Measurements from ENCODE around the gene SV2C.
A peak's percentile ranks its signal among the peaks of the same experiment; 100 is the strongest.

Gene SV2C

DNA sequence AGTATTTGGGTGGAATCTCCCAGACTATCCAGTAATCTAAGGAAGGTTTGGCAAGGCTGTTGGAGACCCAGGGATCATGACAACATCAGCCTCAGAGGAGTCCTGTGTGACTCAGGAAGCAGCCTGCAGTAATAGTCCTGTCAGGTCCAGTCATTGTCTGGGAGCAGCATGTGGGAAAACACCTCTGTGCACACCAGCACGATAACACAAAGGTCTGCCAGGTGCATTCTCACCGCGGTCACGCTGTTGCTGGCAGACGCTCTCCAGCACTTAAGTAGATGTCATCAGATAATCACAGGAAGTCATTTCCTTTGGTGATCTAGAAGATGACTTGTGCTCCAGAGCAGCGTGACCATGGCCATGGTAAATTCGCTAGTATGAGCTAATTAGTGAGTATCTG is 220.7 kb downstream of the SV2C start:
- Histone ChIP-seq H3K9me3 (no peaks in the 10 kb centered on the region), H3K27ac (no peak overlapping the region), H3K4me3 (no peak overlapping the region), H3K36me3 (no peaks in the 10 kb centered on the region), H3K27me3 (no peaks in the 10 kb centered on the region), H3K4me1 (no peaks in the 10 kb centered on the region)
- DNase-seq, result peak in 1 of 2 donors; percentile 11
- intact Hi-C loops (cut with DNase I; ENCODE audit: low total_unique reads), result no loop called here
- TF ChIP-seq, protein P1, sequence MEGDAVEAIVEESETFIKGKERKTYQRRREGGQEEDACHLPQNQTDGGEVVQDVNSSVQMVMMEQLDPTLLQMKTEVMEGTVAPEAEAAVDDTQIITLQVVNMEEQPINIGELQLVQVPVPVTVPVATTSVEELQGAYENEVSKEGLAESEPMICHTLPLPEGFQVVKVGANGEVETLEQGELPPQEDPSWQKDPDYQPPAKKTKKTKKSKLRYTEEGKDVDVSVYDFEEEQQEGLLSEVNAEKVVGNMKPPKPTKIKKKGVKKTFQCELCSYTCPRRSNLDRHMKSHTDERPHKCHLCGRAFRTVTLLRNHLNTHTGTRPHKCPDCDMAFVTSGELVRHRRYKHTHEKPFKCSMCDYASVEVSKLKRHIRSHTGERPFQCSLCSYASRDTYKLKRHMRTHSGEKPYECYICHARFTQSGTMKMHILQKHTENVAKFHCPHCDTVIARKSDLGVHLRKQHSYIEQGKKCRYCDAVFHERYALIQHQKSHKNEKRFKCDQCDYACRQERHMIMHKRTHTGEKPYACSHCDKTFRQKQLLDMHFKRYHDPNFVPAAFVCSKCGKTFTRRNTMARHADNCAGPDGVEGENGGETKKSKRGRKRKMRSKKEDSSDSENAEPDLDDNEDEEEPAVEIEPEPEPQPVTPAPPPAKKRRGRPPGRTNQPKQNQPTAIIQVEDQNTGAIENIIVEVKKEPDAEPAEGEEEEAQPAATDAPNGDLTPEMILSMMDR (IDR thresholded peaks at IDR 0.05), result no peak

DNA sequence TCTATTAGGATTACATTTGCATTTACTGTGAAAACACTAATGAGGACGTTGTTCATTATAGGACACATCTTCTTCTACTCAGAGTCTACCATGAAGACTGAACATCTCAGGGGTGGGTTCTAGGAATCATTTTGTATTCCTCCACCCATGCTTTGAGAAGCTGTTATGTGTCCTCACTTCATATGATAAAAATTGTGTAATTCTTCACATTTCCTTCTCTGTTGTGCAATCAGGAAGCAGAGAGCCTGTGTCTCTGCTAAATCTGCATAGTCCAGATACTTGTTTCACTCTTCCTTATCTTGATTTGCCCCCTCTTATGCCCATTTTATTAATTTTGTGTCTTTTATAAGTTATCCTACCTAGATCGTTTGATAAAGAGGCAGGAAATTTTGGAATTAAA is 222.1 kb downstream of the SV2C start:
- Histone ChIP-seq H3K4me1 (no peaks in the 10 kb centered on the region), H3K27ac (no peak overlapping the region), H3K9me3 (no peaks in the 10 kb centered on the region), H3K4me3 (no peak overlapping the region), H3K36me3 (no peaks in the 10 kb centered on the region), H3K27me3 (no peaks in the 10 kb centered on the region)
- TF ChIP-seq, protein P1 (IDR thresholded peaks at IDR 0.05), result no peak
- intact Hi-C loops (cut with DNase I; ENCODE audit: low total_unique reads), result no loop called here
- DNase-seq, result no peak

DNA sequence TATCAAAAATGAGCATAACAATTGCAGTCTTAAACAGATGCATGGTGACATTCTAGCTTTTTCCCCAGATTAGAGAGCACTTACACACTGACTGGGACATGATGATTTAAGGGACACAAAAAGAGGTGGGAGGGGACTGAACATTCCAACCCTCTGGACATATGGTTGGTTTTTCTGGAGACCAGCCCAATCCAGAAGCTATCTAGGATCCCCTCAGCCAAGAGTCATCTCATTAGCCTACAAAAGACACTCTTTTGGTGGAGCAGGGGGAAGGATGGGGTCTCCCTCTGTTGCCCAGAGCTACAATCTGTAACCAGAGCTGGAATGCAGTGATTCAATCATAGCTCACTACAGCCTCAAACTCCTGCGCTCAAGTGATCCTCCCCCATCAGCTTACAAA is 222.6 kb downstream of the SV2C start:
- Histone ChIP-seq H3K36me3 (no peaks in the 10 kb centered on the region), H3K4me1 (no peaks in the 10 kb centered on the region), H3K4me3 (no peak overlapping the region), H3K27me3 (no peaks in the 10 kb centered on the region), H3K27ac (no peak overlapping the region), H3K9me3 (no peaks in the 10 kb centered on the region)
- intact Hi-C loops (cut with DNase I; ENCODE audit: low total_unique reads), result no loop called here
- TF ChIP-seq, protein P1 (IDR thresholded peaks at IDR 0.05), result no peak
- no peak for DNase-seq

DNA sequence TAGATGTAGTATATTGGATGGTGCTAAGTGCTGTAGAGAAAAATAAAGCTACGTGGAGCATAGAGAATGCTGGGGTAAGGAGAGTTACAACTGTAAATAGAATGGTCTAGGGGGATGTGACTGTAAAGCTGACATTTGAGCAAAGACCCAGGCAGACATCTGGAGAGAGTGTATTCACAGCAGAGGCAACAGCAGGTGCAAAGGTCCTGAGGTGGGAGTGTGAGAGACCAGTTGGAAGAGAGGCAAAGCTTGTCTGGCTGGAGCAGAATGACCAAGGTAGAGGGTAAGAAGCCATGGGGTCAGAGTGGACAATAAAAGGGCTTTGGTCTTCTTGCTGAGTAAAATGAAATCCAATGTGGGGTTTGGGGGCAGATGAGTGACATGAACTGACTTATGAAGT is 227.0 kb downstream of the SV2C start:
- Histone ChIP-seq H3K9me3 (no peaks in the 10 kb centered on the region), H3K27me3 (no peaks in the 10 kb centered on the region), H3K4me1 (no peaks in the 10 kb centered on the region), H3K27ac (no peak overlapping the region), H3K4me3 (no peak overlapping the region), H3K36me3 (no peaks in the 10 kb centered on the region)
- intact Hi-C loops (cut with DNase I; ENCODE audit: low total_unique reads), result no loop called here
- no peak for DNase-seq
- TF ChIP-seq, protein P1 (IDR thresholded peaks at IDR 0.05), result no peak

DNA sequence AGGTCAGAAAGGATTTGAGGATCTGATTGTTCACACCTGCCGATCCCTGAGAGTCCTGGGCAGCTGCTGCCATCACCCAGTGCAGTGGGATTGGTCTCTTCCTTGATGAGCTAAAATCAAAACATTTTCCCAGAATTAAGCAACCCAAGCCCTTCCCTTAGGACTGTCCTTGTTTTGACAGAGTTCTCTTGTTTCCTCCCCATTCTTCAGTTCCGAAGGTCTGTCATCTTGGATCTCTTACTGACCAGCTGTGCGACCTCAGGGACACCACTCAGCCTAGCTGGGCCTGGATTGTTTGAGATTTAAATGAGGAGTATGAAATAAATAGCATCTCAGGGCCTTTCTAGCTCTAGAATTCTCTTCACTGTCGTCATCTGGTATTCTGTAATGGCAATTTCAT is 229.6 kb downstream of the SV2C start:
- no peaks in the 10 kb centered on the region for H3K36me3 ChIP-seq
- DNase-seq, result no peak
- no peak overlapping the region for H3K4me3 ChIP-seq
- TF ChIP-seq, protein P1 (IDR thresholded peaks at IDR 0.05), result no peak
- intact Hi-C loops (cut with DNase I; ENCODE audit: low total_unique reads), result no loop called here
- H3K27me3 ChIP-seq, result no peaks in the 10 kb centered on the region
- H3K4me1 ChIP-seq, result no peaks in the 10 kb centered on the region
- H3K9me3 ChIP-seq, result no peaks in the 10 kb centered on the region
- no peak overlapping the region for H3K27ac ChIP-seq

DNA sequence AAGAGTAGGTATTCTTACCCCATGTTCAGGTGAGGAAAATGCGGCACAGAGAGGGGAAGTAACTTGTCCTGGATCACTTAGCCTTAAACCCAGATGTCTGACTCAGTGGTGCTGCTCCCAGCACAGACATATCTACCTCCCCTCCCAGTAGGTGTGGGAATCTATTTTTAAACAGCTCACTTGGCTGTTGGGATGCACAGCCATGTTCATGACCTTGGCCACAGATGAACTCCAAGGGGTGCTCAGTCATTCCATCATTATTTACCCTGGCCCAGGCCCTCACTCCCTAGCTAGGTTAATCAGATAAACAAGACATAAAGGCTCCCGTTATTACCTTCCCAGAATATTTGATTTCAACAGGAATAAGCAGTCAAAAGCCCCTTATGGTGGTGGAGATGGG is 231.5 kb downstream of the SV2C start:
- no peak for DNase-seq
- Histone ChIP-seq H3K4me3 (no peak overlapping the region), H3K27me3 (no peaks in the 10 kb centered on the region), H3K36me3 (no peaks in the 10 kb centered on the region), H3K9me3 (no peaks in the 10 kb centered on the region), H3K4me1 (no peaks in the 10 kb centered on the region), H3K27ac (no peak overlapping the region)
- intact Hi-C loops (cut with DNase I; ENCODE audit: low total_unique reads), result no loop called here
- TF ChIP-seq, protein P1 (IDR thresholded peaks at IDR 0.05), result no peak
